Adipocyte (in vitro differentiated cells): ENCODE measurements around the gene WFDC6.

Experiments used
- DNase-seq: peaks from one replicate; pipeline ENCODE4 v3.0.0-alpha.2; 2015; ENCODE audit warnings: low read depth
- H3K27me3 ChIP-seq: replicated peaks from 2 replicates; pipeline ENCODE4 v1.7.0; 2013; ENCODE audit warnings: mild to moderate bottlenecking, low read length, moderate library complexity; ENCODE audit not compliant: control insufficient read depth, insufficient read depth
- H3K36me3 ChIP-seq: 2 replicates; pipeline ENCODE4 v1.7.0; 2013; ENCODE audit warnings: low read length, mild to moderate bottlenecking, moderate library complexity; ENCODE audit not compliant: control insufficient read depth, insufficient read depth, severe bottlenecking
- H3K4me1 ChIP-seq: 2 replicates; pipeline ENCODE4 v1.7.0; 2013; ENCODE audit warnings: mild to moderate bottlenecking, low read length, moderate library complexity; ENCODE audit not compliant: control insufficient read depth, insufficient read depth
- H3K4me3 ChIP-seq: 2 replicates; pipeline ENCODE4 v1.7.0; 2013; ENCODE audit warnings: mild to moderate bottlenecking, low read length, moderate library complexity
- H3K9ac ChIP-seq: 2 replicates; pipeline ENCODE4 v1.7.0; 2013; ENCODE audit warnings: mild to moderate bottlenecking, low read length, moderate library complexity
- H3K9me3 ChIP-seq: 2 replicates; pipeline ENCODE4 v1.7.0; 2013; ENCODE audit warnings: mild to moderate bottlenecking, low read length, moderate library complexity; ENCODE audit not compliant: control insufficient read depth

WFDC6 gene

DNA sequence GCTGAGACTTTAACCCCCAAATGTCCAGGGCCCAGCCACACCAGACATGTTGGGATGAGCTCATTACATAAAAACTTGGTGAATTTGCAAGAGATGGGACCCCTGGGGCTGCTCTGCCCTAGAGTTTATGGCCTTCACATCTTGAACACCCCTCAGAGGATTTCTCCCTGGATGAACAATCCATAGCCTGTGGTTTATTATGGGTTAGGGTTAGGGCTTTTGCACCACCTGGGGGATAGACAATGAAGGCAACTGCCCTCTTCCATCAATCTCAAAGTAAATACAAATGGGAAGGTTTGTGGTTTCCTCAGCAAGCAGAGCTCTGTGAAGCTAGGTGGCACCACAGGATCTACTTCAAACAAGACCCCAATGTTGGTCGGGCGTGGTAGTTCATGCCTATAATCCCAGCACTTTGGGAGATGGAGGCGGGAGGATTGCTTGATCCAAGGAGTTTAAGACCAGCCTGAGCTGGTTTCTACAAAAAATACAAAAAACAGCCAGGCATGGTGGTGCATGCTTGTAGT, 41.2 kb downstream of the WFDC6 start:
- Histone ChIP-seq H3K27me3 (peaks cover 21% of the 10 kb centered on the region), H3K4me3 (no peak overlapping the region), H3K9ac (no peak overlapping the region), H3K9me3 (no peaks in the 10 kb centered on the region), H3K4me1 (peaks cover 21% of the 10 kb centered on the region), H3K36me3 (no peaks in the 10 kb centered on the region)
- DNase-seq = no peak

DNA sequence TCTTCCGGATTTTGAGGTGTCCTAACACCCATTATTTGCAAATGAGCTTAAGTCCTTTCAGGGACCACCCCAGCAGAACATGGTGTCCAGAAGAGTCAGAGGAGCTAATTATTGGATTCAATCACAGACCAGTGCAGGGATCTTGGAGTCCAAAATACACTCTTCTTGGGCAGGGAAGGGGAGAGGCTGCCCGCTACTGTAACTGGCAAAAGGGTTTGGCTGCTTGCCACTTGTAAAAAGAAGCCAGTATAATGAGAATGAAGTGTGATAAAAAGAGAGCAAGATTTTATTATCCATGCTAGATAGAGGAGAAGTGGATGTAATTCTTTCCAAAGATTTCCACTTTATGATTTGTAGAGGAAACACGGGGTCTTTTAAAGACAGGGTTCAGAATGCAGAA, 43.1 kb downstream of the WFDC6 start:
- Histone ChIP-seq H3K36me3 (no peaks in the 10 kb centered on the region), H3K4me1 (peaks cover 21% of the 10 kb centered on the region), H3K9me3 (no peaks in the 10 kb centered on the region), H3K4me3 (no peak overlapping the region), H3K27me3 (peaks cover 18% of the 10 kb centered on the region), H3K9ac (no peak overlapping the region)
- no peak for DNase-seq

- Histone ChIP-seq H3K27me3 (peaks cover 14% of the 10 kb centered on the region), H3K9me3 (no peaks in the 10 kb centered on the region), H3K36me3 (no peaks in the 10 kb centered on the region), H3K4me1 (peaks cover 21% of the 10 kb centered on the region), H3K9ac (no peak overlapping the region), H3K4me3 (no peak overlapping the region)
- DNase-seq = no peak
Observed at GRCh38 chr20:45495501-45495941, 43.8 kb downstream of the WFDC6 start.

DNA sequence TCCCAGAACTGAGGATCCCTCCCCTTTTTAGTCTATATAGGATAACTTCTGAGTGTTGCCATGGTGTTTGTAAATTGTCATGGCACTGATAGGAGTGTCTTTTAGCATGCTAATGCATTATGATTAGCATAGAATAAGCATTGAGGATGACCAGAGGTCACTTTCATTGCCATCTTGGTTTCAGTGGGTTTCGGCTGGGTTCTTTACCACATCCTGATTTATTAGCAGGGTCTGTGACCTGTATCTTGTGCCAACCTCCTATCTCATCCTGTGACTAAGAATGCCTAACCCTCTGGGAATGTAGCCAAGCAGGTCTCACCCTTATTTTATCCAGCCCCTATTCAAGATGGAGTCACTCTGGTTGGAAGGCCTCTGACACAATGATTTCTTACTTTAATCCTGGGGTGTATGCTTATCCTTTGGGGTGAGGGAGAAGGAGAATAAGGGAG, 50.2 kb downstream of the WFDC6 start:
- no peak overlapping the region for H3K9ac ChIP-seq
- peaks cover 24% of the 10 kb centered on the region for H3K27me3 ChIP-seq
- H3K9me3 ChIP-seq = no peaks in the 10 kb centered on the region
- DNase-seq = no peak
- no peaks in the 10 kb centered on the region for H3K36me3 ChIP-seq
- H3K4me1 ChIP-seq = no peaks in the 10 kb centered on the region
- no peak overlapping the region for H3K4me3 ChIP-seq

- H3K27me3 ChIP-seq = peaks cover 33% of the 10 kb centered on the region
- no peaks in the 10 kb centered on the region for H3K36me3 ChIP-seq
- DNase-seq = no peak
Observed at GRCh38 chr20:45487231-45487635, 52.0 kb downstream of the WFDC6 start.

DNA sequence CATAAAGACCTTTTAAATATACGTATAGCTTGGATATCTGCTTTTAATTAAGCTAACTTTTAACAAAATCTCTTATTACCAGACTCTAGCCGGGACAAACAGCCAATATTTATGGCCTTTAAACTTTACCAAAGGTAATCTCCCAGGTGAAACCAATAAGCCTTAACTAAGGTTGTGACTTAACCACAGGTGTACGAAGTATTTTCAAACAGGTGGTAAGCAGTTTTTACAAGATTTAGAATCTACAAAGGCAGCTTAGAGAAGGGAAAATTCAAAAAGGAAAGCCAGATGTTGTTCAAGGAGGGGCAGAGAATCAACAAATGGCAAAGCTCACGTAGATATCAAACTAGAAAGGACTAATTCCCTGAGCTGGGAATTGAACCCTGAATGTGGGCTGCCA, 53.9 kb downstream of the WFDC6 start:
- Histone ChIP-seq H3K9ac (no peak overlapping the region), H3K27me3 (peaks cover 46% of the 10 kb centered on the region), H3K4me1 (no peaks in the 10 kb centered on the region), H3K36me3 (no peaks in the 10 kb centered on the region), H3K9me3 (no peaks in the 10 kb centered on the region), H3K4me3 (no peak overlapping the region)
- DNase-seq = no peak

More at GRCh38 chr20:45487231-45487635, 52.0 kb downstream of the WFDC6 start:
- Histone ChIP-seq H3K9ac (no peak overlapping the region), H3K4me3 (no peak overlapping the region), H3K9me3 (no peaks in the 10 kb centered on the region), H3K4me1 (no peaks in the 10 kb centered on the region)

- Histone ChIP-seq H3K27me3 (peaks cover 50% of the 10 kb centered on the region), H3K4me1 (no peaks in the 10 kb centered on the region), H3K36me3 (no peaks in the 10 kb centered on the region), H3K9ac (no peak overlapping the region), H3K9me3 (no peaks in the 10 kb centered on the region), H3K4me3 (no peak overlapping the region)
- no peak for DNase-seq
Observed at GRCh38 chr20:45484676-45485075, 54.6 kb downstream of the WFDC6 start.
